GM12878 (cell line): ENCODE results near the gene COL23A1. TPM values are rescaled to one million over a fixed set of nuclear protein-coding genes. Genes with fewer than 3 reads are reported as not detected.

Source experiments
- ATAC-seq: fragments of 200-7000 bp; cut with Tn5 transposase; 3 replicates; pipeline ENCODE4 v1.9.1; 2020; ENCODE audit warnings: mild to moderate bottlenecking, moderate library complexity
- BruUV-seq: library from RNA; stranded (reverse); fragments of 400-500 nt; replicated peaks from 2 replicates; lab custom pipeline; 2021; lab: Mats Ljungman, UMichigan
- CTCF ChIA-PET: fragments of 300-600 bp; sonication (Branson Sonifier 250); formaldehyde crosslinking; extraction: SDS; loops from one replicate; lab custom pipeline; 2021; ENCODE audit warnings: inconsistent platforms; lab: Yijun Ruan, JAX
- POLR2A ChIA-PET: fragments of 350-600 bp; formaldehyde crosslinking; extraction: SDS; loops from one replicate; lab custom pipeline; 2021; ENCODE audit warnings: inconsistent platforms; lab: Charles Lee
- RAD21 ChIA-PET: fragments of 300-600 bp; sonication (Branson Sonifier 250); formaldehyde crosslinking; loops from one replicate; lab custom pipeline; 2023; ENCODE audit warnings: antibody characterized with exemption; ENCODE audit not compliant: unreplicated experiment; lab: Charles Lee
- SMC1A ChIA-PET: fragments of 300-600 bp; sonication (Branson Sonifier 250); formaldehyde crosslinking; loops from one replicate; lab custom pipeline; 2023; ENCODE audit not compliant: unreplicated experiment, uncharacterized antibody; lab: Charles Lee
- DNase-seq: peaks from one replicate; pipeline ENCODE4 v3.0.0-alpha.2; 2011; ENCODE audit warnings: low read depth, low spot score
- FAIRE-seq: peaks from 3 replicates; lab custom pipeline; 2011; peaks lifted over from hg19 to GRCh38; lab: Jason Lieb, UNC
- H2AFZ ChIP-seq: 2 replicates; pipeline ENCODE4 v1.6.0; 2011; ENCODE audit warnings: low read depth, low read length, control low read depth; ENCODE audit not compliant: control insufficient read depth
- H3K27ac ChIP-seq: 2 replicates; pipeline ENCODE4 v1.5.1; 2011; ENCODE audit warnings: control low read depth; ENCODE audit not compliant: control insufficient read depth, insufficient read depth
- H3K27me3 ChIP-seq, 2 experiments: replicated peaks in 1 of 2; 2 replicates each; pipeline versions ENCODE4 v1.6.0 to v1.6.1; 2011; ENCODE audit warnings: low read length in 1 of 2; ENCODE audit not compliant: control insufficient read depth in 2 of 2, insufficient read depth in 2 of 2
- H3K36me3 ChIP-seq, 2 experiments: 2 replicates each; pipeline ENCODE4 v1.5.1; 2011; ENCODE audit warnings: low read length in 1 of 2; ENCODE audit not compliant: control insufficient read depth in 2 of 2, insufficient read depth in 2 of 2
- H3K4me1 ChIP-seq: 2 replicates; pipeline ENCODE4 v1.6.1; 2011; ENCODE audit warnings: mild to moderate bottlenecking, low read length, moderate library complexity, mixed read lengths; ENCODE audit not compliant: control insufficient read depth, insufficient read depth
- H3K4me2 ChIP-seq: 2 replicates; pipeline ENCODE4 v1.6.0; 2011; ENCODE audit warnings: control low read depth; ENCODE audit not compliant: control insufficient read depth, insufficient read depth
- H3K4me3 ChIP-seq: fragments of 200-600 bp; sonication (generic); 2 replicates; pipeline ENCODE4 v1.5.1; 2016
- H3K79me2 ChIP-seq: 2 replicates; pipeline ENCODE4 v1.6.0; 2011; ENCODE audit warnings: low read length; ENCODE audit not compliant: control insufficient read depth, insufficient read depth
- H3K9ac ChIP-seq: 2 replicates; pipeline ENCODE4 v1.8.0; 2011; ENCODE audit warnings: low read length, control low read depth, mixed read lengths; ENCODE audit not compliant: control insufficient read depth, insufficient read depth
- H3K9me3 ChIP-seq: replicated peaks from 3 replicates; pipeline ENCODE4 v1.5.1; 2011; ENCODE audit warnings: mild to moderate bottlenecking, low read length; ENCODE audit not compliant: control insufficient read depth, insufficient read depth
- H4K20me1 ChIP-seq: 2 replicates; pipeline ENCODE4 v1.6.0; 2011; ENCODE audit not compliant: control insufficient read depth, insufficient read depth
- GABPA ChIP-seq: IDR thresholded peaks from 2 replicates; pipeline ENCODE4 v1.6.1; 2014; ENCODE audit warnings: antibody characterized with exemption, low read depth, mild to moderate bottlenecking, inconsistent platforms
- IRF4 ChIP-seq: IDR thresholded peaks from 2 replicates; pipeline ENCODE4 v1.6.1; 2011; ENCODE audit warnings: low read depth, low read length
- NR2C2 ChIP-seq: IDR thresholded peaks from 2 replicates; pipeline ENCODE4 v1.6.1; 2011; ENCODE audit warnings: borderline replicate concordance, low read depth; ENCODE audit not compliant: control insufficient read depth, insufficient read length
- NRF1 ChIP-seq: conservative IDR thresholded peaks from 2 replicates; pipeline ENCODE4 v1.6.1; 2011; ENCODE audit warnings: mild to moderate bottlenecking, low read depth, low read length, improper control_type of control experiment
- POLR2AphosphoS2 ChIP-seq: IDR thresholded peaks from 2 replicates; pipeline ENCODE4 v1.6.1; 2011; ENCODE audit warnings: low read depth, mild to moderate bottlenecking, low read length, improper control_type of control experiment, moderate library complexity
- RB1 ChIP-seq: fragments of 450-650 bp; formaldehyde crosslinking; IDR thresholded peaks from 2 replicates; pipeline ENCODE4 v1.6.1; 2017; ENCODE audit warnings: mild to moderate bottlenecking, borderline replicate concordance
- SREBF1 ChIP-seq: IDR thresholded peaks from 2 replicates; pipeline ENCODE4 v1.6.1; 2012; ENCODE audit warnings: mild to moderate bottlenecking, low read length
- TARDBP ChIP-seq: IDR thresholded peaks from 2 replicates; pipeline ENCODE4 v1.6.1; 2016; ENCODE audit warnings: borderline replicate concordance
- WRNIP1 ChIP-seq: IDR thresholded peaks from 2 replicates; pipeline ENCODE4 v1.6.1; 2011; ENCODE audit warnings: low read depth, low read length, improper control_type of control experiment, borderline replicate concordance
- YBX1 ChIP-seq: fragments of 450-650 bp; IDR thresholded peaks from 2 replicates; pipeline ENCODE4 v1.6.1; 2016; ENCODE audit warnings: antibody characterized with exemption
- YY1 ChIP-seq: IDR thresholded peaks from 2 replicates; pipeline ENCODE4 v1.6.1; 2011; ENCODE audit warnings: low read depth, mild to moderate bottlenecking, low read length
- ZBED1 ChIP-seq: IDR thresholded peaks from 2 replicates; pipeline ENCODE4 v1.6.1; 2016; ENCODE audit warnings: borderline replicate concordance
- ZNF622 ChIP-seq: fragments of 450-650 bp; IDR thresholded peaks from 2 replicates; pipeline ENCODE4 v1.6.1; 2017; ENCODE audit warnings: mild to moderate bottlenecking, inconsistent platforms
- WGBS: methylation state at CpG from one replicate; pipeline ENCODE4 v1.1.6; 2016; ENCODE audit warnings: low lambda C conversion rate; ENCODE audit not compliant: insufficient replicate concordance, insufficient coverage; ENCODE audit errors: missing lambda C conversion rate; 5-methylcytosine and 5-hydroxymethylcytosine counted together
- in situ Hi-C: fragments of 300-500 bp; cut with MboI; formaldehyde crosslinking; loops from 9 replicates; pipeline ENCODE4 v1.14.3; 2018; ENCODE audit warnings: mixed read lengths
- intact Hi-C: fragments of 100-400 bp; cut with micrococcal nuclease; formaldehyde crosslinking; loops from one replicate; pipeline ENCODE4 v1.14.2; 2022; ENCODE audit not compliant: unreplicated experiment
- polyA plus RNA-seq, 11 experiments: library from polyadenylated mRNA; depleted of rRNA in 4 of 11; unstranded in 6 of 11; stranded (reverse) in 5 of 11; fragments of >200 nt; fragmentation: Nextera tagmentation in 4 of 11; fragmentation: Illumina TruSeq in 1 of 11; extraction: Ambion mirVana in 4 of 11; extraction: Trizol in 1 of 11; gene quantifications; 1 replicate in 1 of 11; 2 replicates in 10 of 11; pipeline versions ENCODE4 v1.2.1 to v1.2.3, GENCODE V29; 2011 to 2016; ENCODE audit warnings: inconsistent platforms in 2 of 11, missing spikeins in 2 of 11, low read depth in 1 of 11
- total RNA-seq, 4 experiments: library from RNA; depleted of rRNA in 3 of 4; stranded (reverse); fragments of >200 nt in 3 of 4; fragmentation: Illumina TruSeq in 1 of 4; extraction: Trizol in 1 of 4; gene quantifications; 2 replicates each; pipeline versions ENCODE4 v1.2.1 to v1.2.3, GENCODE V29; 2013 to 2021
- TF ChIP-seq, protein P1 (sequence below): fragments of 450-650 bp; IDR thresholded peaks from 2 replicates; pipeline ENCODE4 v1.6.1; 2017; ENCODE audit warnings: mild to moderate bottlenecking, moderate library complexity
- TF ChIP-seq, protein P2 (sequence below): IDR thresholded peaks from 2 replicates; pipeline ENCODE4 v1.6.1; 2012; ENCODE audit warnings: low read length, inconsistent platforms

The COL23A1 gene
- total and polyA plus RNA-seq, 10 of the 15 experiments (the other 5 are each of a cell fraction or from before 2014, with no cell fraction given), result 0.03 to 0.83 (median 0.09) TPM; not detected in 5

DNA sequence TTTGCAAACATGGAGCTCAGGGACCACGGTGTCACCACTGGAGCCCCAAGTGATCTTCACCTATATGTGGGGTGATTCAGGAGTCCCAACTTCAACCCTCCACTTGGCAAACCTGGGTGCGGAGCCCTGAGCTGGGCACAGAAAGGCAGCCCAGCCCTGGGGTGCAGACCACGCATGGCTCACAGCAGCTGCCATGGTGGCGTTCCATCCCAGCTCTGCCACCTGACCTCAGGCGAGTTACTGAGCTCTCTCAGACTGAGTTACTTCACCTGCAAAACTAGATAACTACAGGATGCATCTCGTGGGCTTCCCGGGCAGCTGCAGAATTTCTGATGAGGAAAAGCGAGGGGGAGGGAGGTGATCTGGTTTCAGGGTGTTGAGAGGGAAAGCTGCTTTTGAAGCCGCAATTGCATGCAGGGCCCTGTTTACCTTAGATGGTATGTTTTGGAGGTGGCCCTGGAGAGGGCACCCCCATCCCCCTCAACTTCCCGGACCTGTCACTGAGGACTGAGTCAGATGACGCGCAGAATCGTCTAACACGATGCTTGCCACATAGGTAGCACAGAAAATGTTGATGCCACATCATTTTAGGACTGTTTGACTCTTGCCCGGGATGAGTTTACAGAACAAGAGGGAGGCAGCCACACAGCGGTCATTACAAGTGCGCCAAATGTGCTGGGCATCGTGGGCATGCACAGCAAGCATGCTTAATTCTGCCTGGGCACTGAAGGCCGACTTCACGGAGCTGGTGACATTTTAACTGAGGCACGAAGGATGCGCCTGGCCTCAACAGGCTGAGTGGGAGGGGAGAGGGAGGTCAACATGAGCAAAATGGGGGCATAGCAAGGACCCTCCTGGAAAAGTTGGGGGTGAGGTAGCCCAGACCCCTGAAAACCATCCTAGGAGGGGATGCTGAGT lies 154.6 kb downstream of the COL23A1 start:
- RAD21 ChIA-PET, result no interaction called here
- Histone ChIP-seq H3K27ac (no peak overlapping the region), H3K4me1 (no peaks in the 10 kb centered on the region), H3K27me3 (no peaks in the 10 kb centered on the region), H3K36me3 (no peaks in the 10 kb centered on the region), H3K9ac (no peak overlapping the region), H4K20me1 (no peaks in the 10 kb centered on the region), H3K4me3 (no peak overlapping the region), H3K79me2 (no peaks in the 10 kb centered on the region), H3K4me2 (no peak overlapping the region), H2AFZ (no peak overlapping the region), H3K9me3 (no peaks in the 10 kb centered on the region)
- no peak for DNase-seq
- no peak for FAIRE-seq
- SMC1A ChIA-PET, result no interaction called here
- WGBS, result 49% methylated on average over 22 of the region's 22 CpGs
- POLR2A ChIA-PET, result no interaction called here
- no peak for TF ChIP-seq GABPA
- TF ChIP-seq, protein P1, sequence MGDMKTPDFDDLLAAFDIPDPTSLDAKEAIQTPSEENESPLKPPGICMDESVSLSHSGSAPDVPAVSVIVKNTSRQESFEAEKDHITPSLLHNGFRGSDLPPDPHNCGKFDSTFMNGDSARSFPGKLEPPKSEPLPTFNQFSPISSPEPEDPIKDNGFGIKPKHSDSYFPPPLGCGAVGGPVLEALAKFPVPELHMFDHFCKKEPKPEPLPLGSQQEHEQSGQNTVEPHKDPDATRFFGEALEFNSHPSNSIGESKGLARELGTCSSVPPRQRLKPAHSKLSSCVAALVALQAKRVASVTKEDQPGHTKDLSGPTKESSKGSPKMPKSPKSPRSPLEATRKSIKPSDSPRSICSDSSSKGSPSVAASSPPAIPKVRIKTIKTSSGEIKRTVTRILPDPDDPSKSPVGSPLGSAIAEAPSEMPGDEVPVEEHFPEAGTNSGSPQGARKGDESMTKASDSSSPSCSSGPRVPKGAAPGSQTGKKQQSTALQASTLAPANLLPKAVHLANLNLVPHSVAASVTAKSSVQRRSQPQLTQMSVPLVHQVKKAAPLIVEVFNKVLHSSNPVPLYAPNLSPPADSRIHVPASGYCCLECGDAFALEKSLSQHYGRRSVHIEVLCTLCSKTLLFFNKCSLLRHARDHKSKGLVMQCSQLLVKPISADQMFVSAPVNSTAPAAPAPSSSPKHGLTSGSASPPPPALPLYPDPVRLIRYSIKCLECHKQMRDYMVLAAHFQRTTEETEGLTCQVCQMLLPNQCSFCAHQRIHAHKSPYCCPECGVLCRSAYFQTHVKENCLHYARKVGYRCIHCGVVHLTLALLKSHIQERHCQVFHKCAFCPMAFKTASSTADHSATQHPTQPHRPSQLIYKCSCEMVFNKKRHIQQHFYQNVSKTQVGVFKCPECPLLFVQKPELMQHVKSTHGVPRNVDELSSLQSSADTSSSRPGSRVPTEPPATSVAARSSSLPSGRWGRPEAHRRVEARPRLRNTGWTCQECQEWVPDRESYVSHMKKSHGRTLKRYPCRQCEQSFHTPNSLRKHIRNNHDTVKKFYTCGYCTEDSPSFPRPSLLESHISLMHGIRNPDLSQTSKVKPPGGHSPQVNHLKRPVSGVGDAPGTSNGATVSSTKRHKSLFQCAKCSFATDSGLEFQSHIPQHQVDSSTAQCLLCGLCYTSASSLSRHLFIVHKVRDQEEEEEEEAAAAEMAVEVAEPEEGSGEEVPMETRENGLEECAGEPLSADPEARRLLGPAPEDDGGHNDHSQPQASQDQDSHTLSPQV, result no peak
- no peak for TF ChIP-seq SREBF1
- TF ChIP-seq IRF4, result no peak
- no peak for TF ChIP-seq WRNIP1
- TF ChIP-seq, protein P2, sequence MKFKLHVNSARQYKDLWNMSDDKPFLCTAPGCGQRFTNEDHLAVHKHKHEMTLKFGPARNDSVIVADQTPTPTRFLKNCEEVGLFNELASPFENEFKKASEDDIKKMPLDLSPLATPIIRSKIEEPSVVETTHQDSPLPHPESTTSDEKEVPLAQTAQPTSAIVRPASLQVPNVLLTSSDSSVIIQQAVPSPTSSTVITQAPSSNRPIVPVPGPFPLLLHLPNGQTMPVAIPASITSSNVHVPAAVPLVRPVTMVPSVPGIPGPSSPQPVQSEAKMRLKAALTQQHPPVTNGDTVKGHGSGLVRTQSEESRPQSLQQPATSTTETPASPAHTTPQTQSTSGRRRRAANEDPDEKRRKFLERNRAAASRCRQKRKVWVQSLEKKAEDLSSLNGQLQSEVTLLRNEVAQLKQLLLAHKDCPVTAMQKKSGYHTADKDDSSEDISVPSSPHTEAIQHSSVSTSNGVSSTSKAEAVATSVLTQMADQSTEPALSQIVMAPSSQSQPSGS, result no peak
- no peak for TF ChIP-seq POLR2AphosphoS2
- TF ChIP-seq ZBED1, result no peak
- no peak for TF ChIP-seq YY1
- TF ChIP-seq RB1, result no peak
- no peak for TF ChIP-seq ZNF622
- TF ChIP-seq NR2C2, result no peak
- no peak for TF ChIP-seq NRF1
- TF ChIP-seq TARDBP, result no peak
- TF ChIP-seq YBX1, result no peak
- no peak for ATAC-seq
- intact Hi-C loops (no loop called here), in situ Hi-C loops (no loop called here)
- CTCF ChIA-PET, result no interaction called here
- BruUV-seq, result no TSS peak
